ENCODE measurements around the gene TMUB2. TPM values are rescaled to one million over a fixed set of nuclear protein-coding genes. Genes with fewer than 3 reads are reported as not detected.

The TMUB2 gene
- total and polyA plus RNA-seq, 3 donors from 2014 or later, result 60.0 to 76.7 (median 63.1) TPM

- WGBS, 2 donors, result 0 to 1% methylated on average over 50 to 105 of the region's 108 CpGs
- no peaks in the 10 kb centered on the region for H3K27me3 ChIP-seq
- DNase-seq, result peak; percentile 45
Measured at GRCh38 chr17:44220213-44221083, 33.7 kb downstream of the TMUB2 start.

GRCh38 chr17:44221084-44221861 is 34.5 kb downstream of the TMUB2 start:
- Histone ChIP-seq H3K4me1 (peaks cover 31% of the 10 kb centered on the region), H3K36me3 (ENCODE audit: low read depth, missing control alignments) (no peaks in the 10 kb centered on the region), H3K27me3 (no peaks in the 10 kb centered on the region), H3K9me3 (no peaks in the 10 kb centered on the region), H3K4me3 (peak overlapping the region; percentile 78 to 93), H3K27ac (peak overlapping the region; percentile 91 to 99)
- DNase-seq, result peak; percentile 79
- intact Hi-C loops (cut with DNase I; ENCODE audit: low total_unique reads), result loop anchor here (5.0 kb wide), 1 partner anchor 101 kb away; the partner anchor contains the start of gene SLC25A39
- no peak for TF ChIP-seq POLR2A (IDR thresholded peaks at IDR 0.05)
- no peak for TF ChIP-seq CTCF (IDR thresholded peaks at IDR 0.05)
- WGBS, 2 donors, result 0 to 1% methylated on average over 38 to 53 of the region's 54 CpGs

More at GRCh38 chr17:44220213-44221083, 33.7 kb downstream of the TMUB2 start:
- Histone ChIP-seq H3K4me3 (peak overlapping the region; percentile 78 to 93), H3K9me3 (no peaks in the 10 kb centered on the region), H3K27ac (peak overlapping the region; percentile 96 to 99), H3K36me3 (ENCODE audit: low read depth, missing control alignments) (no peaks in the 10 kb centered on the region), H3K4me1 (peaks cover 31% of the 10 kb centered on the region)
- TF ChIP-seq CTCF (IDR thresholded peaks at IDR 0.05) (no peak), POLR2A (IDR thresholded peaks at IDR 0.05) (no peak)
- intact Hi-C loops (cut with DNase I; ENCODE audit: low total_unique reads), result loop anchor here (5.0 kb wide), 1 partner anchor 102 kb away; the partner anchor contains the start of gene SLC25A39

DNA sequence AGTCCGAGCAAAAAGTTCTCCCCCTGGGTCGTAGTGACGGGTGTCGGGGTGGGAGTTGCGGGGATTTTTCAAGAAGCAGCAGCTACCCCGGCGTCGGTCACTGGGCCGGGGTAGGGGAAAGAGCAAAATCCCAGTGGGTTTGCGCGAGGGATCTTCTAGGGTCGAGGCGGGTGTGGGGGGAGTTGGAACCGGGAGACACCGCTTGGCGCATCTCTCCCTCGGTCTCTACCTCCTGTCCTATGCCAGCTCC is 35.0 kb downstream of the TMUB2 start:
- TF ChIP-seq CTCF (IDR thresholded peaks at IDR 0.05), result no peak
- no peak for TF ChIP-seq POLR2A (IDR thresholded peaks at IDR 0.05)
- peak overlapping the region; percentile 78 to 93 for H3K4me3 ChIP-seq
- H3K27me3 ChIP-seq, result no peaks in the 10 kb centered on the region
- 1% methylated on average over 16 to 17 of the region's 17 CpGs for WGBS, 2 donors
- intact Hi-C loops (cut with DNase I; ENCODE audit: low total_unique reads), result loop anchor here (5.0 kb wide), 1 partner anchor 101 kb away; the partner anchor contains the start of gene SLC25A39
- H3K4me1 ChIP-seq, result peaks cover 31% of the 10 kb centered on the region
- H3K27ac ChIP-seq, result peak overlapping the region; percentile 91 to 99
- DNase-seq, result no peak
- H3K36me3 ChIP-seq (ENCODE audit: low read depth, missing control alignments), result no peaks in the 10 kb centered on the region
- H3K9me3 ChIP-seq, result no peaks in the 10 kb centered on the region

- no peaks in the 10 kb centered on the region for H3K9me3 ChIP-seq
- peak; percentile 92 for DNase-seq
- peaks cover 29% of the 10 kb centered on the region for H3K4me1 ChIP-seq
- intact Hi-C loops (cut with DNase I; ENCODE audit: low total_unique reads), result loop anchor here (5.0 kb wide), 1 partner anchor 100 kb away; the partner anchor contains the start of gene SLC25A39
- peak overlapping the region; percentile 91 to 99 for H3K27ac ChIP-seq
- WGBS, 2 donors, result 1 to 4% methylated on average over 32 to 36 of the region's 36 CpGs
- no peaks in the 10 kb centered on the region for H3K36me3 ChIP-seq (ENCODE audit: low read depth, missing control alignments)
- peak in 1 of 3 experiments; percentile 1 for TF ChIP-seq CTCF (IDR thresholded peaks at IDR 0.05)
- peak; percentile 33 for TF ChIP-seq POLR2A (IDR thresholded peaks at IDR 0.05)
- peak overlapping the region; percentile 78 to 93 for H3K4me3 ChIP-seq
- no peaks in the 10 kb centered on the region for H3K27me3 ChIP-seq
Measured at GRCh38 chr17:44222112-44222869, 35.5 kb downstream of the TMUB2 start.

Measured in testis (tissue), 3 donors.